ENCODE measurements around the gene CDH5.

- TF ChIP-seq SIN3A (IDR thresholded peaks at IDR 0.05; ENCODE audit: borderline replicate concordance, insufficient read depth, low read length): no peak
- TF ChIP-seq REST (IDR thresholded peaks at IDR 0.05; ENCODE audit: insufficient read depth in 1 of 2, low read depth in 2 of 2, low read length in 2 of 2): no peak
- no peak for TF ChIP-seq POLR2AphosphoS5 (IDR thresholded peaks at IDR 0.05; ENCODE audit: low read depth, low read length)
- no peak for TF ChIP-seq FOXP2 (optimal IDR thresholded peaks at IDR 0.05; ENCODE audit: borderline replicate concordance, extremely low read depth, extremely low read length, insufficient read depth)
These were observed at the start of gene CDH5 for GRCh38 chr16:66366433-66367299.

Measured in PFSK-1 (cell line).